HS-5 (cell line): Measurements from ENCODE around the gene C1QL4.
"Not testable (repeated sequence)": the region's sequence is repeated elsewhere in the genome, so short reads cannot be mapped to it uniquely, and the experiment has no call there.

Experiments used
- DNase-seq: peaks from one replicate; pipeline ENCODE4 v3.0.0-alpha.2; 2012; ENCODE audit warnings: low read depth

The C1QL4 gene

DNA sequence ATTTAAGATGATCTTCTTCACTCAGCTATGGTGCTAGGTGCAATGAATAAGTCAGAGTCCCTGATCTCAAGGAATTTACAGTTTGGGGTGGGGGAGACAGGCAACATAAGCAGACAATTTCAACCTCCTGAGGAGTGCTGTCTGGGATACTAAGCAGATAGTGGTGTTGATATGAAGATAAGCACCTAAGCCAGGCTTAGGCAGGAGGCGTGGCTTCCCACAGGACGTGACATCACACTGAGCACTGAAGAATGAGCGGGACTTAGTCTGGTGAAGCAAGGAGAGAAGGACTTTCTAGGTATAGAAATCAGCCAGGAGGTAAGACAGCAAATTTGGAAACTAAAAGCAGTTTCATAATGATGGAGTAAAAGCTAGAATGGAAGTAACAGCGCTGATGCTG is 35.2 kb downstream of the C1QL4 start:
- no peak for DNase-seq

DNA sequence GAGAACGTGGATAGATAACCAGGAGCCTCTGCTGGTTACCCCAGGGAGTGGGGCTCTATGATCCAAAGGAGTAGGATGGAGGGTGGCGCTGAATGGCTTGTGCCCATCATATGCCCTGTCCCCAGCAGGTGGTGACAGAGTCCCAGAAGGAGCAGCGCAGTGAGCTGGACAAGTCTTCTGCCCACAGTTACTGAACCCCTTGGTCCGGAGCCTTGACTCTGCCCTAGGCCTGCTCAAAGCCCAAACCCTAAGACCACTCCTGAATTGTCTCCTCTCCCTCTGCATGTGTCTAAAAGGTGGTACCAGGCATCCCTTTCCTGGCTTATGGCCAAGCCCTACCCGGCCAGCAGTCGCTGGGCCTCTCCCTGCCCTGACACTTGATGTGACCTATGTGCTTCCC is 38.8 kb downstream of the C1QL4 start:
- DNase-seq: no peak

DNA sequence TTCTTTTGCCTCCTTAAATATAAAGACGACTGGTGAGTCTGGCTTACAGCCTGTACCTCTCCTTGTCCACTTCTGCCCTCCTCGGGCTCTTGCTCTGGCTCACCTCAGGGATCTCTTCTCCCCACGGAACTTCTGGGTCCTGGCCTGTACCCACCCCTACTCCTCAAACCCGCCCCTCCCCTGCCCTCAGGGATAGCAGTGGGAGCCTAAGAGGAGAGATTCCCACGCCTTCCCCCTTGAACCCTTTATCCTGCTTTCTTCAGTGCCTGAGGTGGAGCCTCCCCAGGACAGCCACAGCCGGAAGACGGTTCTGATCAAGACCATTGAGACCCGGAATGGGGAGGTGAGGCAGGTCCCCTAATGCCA is 39.3 kb downstream of the C1QL4 start:
- no peak for DNase-seq

DNA sequence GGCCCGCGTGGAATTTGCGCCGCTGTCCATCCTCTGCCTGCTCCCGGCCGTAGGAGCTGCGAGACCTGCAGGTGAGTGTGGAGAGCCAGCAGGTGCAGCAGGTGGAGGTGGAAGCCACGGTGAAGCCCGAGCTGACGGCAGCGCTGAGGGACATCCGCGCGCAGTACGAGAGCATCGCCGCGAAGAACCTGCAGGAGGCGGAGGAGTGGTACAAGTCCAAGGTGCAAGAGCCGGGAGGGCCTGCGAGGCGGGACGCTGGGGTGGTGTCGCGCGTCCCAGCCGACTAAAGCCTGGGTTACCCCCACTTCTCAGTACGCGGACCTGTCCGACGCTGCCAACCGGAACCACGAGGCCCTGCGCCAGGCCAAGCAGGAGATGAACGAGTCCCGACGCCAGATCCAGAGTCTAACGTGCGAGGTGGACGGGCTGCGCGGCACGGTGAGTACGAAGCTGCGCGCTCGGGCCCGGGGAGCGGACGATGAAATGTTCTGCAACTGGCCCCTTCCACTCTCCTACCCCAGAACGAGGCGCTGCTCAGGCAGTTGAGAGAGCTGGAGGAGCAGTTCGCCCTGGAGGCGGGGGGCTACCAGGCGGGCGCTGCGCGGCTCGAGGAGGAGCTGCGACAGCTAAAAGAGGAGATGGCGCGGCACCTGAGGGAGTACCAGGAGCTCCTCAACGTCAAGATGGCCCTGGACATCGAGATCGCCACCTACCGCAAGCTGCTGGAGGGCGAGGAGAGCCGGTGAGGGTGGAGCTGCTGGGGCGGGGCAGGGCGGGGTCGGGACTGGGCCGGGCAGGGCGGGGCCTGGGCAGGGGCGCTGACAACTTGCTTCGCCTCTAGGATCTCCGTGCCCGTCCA is 39.9 kb downstream of the C1QL4 start:
- DNase-seq: no peak

DNA sequence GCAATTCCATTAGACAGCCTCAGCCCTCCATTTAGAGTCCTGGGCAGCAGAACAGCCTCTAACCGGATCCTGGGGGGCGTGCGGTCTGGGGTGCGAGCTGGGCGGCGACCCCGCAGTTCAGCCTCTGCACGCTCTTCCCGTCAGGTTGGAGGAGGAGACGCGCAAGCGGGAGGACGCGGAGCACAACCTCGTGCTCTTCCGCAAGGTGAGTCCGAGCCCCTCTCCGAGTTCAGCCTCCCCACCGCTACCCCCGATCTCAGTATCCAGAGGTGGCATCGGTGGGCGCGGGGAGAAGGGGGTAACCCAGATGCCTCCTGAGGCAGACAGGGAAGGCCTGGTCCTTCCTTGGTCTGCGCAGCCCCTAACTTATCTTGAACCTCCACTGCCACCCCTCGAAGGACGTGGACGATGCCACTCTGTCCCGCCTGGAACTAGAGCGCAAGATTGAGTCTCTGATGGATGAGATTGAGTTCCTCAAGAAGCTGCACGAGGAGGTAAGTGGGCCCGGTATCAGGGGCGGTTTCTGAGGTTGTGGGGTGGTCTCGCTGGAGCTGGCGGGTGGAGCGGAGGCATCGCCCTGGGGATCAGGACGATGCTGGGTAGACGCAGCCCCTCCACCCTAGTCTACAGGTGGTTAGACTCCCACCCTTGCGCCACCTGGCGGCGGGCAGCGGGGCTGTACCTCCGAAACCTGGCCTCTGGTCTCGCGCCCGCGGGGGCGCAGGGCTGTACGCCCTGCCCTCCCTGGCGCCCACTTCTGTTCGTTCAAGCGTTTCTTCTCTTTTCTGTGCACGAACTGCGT is 40.8 kb downstream of the C1QL4 start:
- DNase-seq: no peak

DNA sequence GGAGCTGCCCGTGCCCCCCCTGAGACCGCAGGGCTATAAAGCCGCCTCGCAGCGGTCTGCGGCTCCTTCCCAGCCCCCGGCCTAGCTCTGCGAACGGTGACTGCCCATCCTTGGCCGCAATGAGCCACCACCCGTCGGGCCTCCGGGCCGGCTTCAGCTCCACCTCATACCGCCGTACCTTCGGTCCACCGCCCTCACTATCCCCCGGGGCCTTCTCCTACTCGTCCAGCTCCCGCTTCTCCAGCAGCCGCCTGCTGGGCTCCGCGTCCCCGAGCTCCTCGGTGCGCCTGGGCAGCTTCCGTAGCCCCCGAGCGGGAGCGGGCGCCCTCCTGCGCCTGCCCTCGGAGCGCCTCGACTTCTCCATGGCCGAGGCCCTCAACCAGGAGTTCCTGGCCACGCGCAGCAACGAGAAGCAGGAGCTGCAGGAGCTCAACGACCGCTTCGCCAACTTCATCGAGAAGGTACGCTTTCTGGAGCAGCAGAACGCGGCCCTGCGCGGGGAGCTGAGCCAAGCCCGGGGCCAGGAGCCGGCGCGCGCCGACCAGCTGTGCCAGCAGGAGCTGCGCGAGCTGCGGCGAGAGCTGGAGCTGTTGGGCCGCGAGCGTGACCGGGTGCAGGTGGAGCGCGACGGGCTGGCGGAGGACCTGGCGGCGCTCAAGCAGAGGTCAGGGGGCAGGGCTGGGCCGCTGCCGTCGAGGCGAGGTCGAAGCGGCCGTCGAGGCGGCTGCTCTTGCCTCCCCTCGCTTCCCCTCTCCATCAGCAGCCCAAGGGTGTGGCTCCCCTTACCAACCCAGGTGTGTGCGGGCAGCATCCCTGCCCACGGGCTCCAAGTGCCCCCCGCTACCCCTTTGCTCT is 41.7 kb downstream of the C1QL4 start, which contains the start of gene PRPH:
Gene PRPH, plus strand, starts transcription at position 66 of the 855 bp plus-strand sequence. Its CDS starts 54 bp downstream, at position 120.
- DNase-seq: no peak

DNA sequence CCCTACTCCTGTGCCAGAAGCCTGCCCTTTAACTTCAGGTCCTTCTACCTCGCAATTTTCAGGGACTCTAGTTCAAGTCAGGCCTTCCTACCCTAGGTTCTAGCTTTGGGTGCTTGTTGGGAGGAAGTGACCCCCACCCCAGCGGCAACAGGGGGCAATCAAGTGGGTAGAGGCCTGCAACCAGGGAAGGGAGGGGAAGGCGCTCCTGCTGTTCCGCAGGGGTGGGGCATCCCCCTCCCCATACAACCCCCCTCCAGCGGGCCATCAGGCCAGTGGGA is 42.2 kb downstream of the C1QL4 start:
- no peak for DNase-seq

DNA sequence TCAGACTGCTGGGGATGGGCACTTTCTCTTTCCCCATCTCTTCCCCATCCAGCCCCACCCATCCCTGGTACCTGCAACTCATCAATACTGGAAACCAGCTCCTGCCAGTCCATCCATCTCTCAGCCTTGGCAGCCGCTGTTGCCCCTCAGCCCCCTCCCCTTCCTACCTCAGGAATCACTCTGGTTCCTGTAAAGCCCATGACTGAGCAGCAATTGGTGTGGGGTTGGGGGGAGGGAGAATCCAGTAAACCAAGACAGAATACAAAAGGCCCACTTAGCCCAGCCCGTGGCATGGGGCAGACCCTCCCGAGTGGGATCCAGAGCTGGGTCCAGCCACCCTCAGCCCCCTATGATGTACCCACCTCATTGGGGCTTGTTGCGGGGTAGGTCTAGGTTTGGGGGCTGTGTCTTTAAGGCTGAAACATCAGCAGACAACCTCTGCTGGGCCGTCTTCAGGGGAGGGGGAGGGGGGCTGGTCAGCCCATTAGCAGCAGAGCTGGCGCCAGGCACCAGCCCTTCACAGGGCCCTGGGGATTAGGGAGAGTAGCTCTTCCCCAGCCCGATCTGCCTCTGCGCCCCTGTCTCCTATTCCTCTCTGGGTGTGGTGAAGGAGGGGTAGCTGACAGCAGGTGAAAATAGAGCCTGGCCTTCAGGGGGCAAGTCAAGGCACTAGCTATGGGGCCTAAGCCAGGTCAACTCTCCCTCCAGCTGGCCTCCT is 42.7 kb downstream of the C1QL4 start:
- DNase-seq: no peak

DNA sequence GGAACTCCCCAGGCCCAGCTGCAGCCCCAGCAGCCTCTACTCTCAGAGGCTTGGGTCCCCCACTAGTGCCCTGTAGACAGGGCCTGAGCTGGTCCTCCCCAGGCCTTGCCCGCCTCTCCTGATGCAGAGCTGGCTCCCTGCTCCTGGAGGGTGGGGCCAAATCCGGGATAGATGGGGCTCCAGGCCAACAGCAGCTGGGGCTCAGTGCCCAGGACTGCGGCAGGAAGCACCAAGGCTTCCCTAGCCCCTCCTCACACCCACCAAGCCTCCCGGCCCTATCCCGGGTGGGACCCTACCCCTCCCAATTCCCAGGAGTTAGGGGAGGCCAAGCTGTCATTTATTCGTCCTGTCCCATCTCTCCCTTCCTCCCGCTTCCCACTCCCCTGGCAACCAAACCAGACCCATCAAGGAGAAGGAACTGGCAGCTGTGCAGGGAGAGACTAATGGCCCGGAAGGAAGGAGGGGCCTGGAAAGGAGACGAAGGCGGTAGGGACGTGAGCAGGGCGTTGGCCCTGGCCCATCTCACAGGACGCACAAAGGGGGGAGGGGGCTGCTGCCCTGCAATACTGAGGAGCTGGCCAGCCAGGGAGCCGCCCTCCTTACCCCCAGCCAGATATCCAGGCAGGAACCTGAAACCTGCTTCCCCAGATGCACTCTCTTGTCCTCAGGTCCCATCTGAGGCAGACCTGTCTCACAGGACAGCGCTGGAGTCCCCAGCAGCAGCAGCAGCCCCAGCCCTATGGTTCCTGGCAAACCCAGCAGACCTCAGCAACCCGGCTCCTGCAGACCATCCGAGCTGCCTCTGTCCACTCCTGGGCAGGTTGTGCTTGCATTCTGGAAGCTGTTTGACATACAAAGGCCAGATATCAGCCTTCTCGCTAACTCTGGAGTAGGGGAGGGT is 43.7 kb downstream of the C1QL4 start:
- DNase-seq: no peak

DNA sequence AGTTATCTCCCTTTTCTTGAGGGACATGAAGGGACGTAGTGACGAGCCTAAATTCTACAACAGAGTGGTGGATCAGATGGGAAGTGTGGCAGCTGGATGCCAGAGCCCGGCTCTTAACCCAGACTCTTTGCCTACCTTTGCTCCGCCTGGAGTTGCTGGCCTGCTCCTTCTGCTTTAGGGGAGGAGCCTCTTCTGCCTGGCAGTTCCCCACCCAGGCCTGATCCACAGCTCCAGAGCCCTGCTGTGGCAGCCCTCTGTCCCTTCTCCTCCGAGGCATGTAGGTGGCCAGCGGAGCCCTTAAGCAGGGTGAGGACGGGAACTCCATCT is 44.3 kb downstream of the C1QL4 start:
- DNase-seq: no peak

DNA sequence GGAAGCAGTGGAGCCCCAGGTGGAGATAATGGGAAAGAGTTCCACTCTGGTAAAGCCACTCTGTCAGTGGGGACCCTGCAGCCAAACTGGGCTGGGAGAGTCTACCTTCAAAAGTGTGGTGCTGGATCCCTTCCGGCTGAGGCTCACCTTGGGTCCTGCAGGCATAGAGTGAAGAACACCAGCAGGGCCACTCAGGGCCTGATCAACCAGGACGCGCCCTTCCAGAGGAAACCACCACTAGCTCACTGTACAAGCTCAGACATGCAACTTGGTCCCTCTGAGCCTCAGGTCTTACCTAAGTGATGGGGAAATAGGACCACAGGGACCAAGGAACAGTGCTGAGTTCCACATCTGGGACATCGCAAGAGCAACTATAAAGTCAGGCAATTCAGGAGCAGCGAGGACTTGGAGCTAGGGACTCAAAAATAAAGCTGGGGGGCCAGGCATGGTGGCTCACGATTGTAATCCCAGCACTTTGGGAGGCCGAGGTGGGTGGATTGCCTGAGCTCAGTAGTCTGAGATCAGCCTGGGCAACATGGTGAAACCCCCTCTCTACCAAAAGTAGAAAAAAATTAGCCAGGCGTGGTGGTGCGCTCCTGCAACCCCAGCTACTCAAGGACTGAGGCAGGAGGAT is 47.9 kb downstream of the C1QL4 start:
- DNase-seq: no peak

DNA sequence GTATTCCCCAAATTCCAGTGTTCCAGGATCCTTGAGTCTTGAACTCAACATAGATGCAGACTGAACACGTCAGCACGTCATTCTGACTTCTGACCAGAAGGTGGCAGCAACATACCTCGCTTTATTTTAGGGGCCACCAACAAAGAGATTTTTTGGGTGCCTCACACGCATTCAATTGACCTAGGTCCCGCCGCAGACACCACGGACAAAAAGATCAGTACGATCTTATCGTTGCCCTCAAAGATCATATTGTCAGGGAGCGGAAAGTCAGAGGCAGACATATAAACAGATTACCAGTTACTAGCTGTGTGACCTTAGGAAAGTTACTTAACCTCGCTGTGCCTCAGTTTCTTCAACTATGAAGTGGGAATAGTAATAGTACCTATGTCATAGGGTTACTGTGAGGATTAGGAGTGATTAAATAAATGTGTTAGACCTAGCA is 48.6 kb downstream of the C1QL4 start:
- DNase-seq: no peak

DNA sequence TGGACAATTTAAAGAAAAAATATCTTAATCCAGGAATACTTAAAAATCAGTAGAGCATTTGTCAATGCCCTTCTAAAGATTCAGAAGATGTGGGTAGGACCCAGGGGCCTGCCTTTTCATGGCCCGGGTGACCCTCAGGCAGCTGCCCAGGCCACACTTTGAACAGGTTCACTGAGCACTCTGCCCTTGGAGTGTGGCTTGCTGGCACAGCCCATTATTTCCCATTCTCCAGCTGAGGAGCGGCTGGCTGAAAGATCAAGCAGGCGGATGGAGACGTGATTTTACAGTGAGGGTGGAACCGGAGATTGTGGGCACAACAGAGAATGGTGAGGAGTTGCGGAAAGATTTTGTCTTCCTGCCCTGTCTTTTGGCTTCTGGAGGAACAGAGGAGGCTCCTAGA is 49.1 kb downstream of the C1QL4 start:
- DNase-seq: no peak

DNA sequence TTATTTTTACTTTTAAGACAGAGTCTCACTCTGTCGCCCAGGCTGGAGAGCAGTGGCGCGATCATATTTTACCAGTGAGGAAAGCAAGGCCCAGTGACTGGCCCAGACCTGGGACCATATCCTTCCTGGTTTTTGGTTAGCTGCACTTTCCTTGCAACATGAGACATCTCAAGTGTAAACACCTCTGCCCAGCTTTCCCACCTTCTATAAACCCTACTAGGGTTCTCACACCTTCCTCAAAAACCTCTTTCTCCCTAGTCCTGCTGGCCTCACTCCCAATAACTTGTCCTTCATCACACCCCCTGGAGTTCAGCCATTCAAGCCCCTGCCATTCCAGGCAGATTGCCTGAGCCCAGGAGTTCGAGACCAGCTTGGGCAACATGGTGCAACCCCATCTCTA is 52.3 kb downstream of the C1QL4 start:
- no peak for DNase-seq

DNA sequence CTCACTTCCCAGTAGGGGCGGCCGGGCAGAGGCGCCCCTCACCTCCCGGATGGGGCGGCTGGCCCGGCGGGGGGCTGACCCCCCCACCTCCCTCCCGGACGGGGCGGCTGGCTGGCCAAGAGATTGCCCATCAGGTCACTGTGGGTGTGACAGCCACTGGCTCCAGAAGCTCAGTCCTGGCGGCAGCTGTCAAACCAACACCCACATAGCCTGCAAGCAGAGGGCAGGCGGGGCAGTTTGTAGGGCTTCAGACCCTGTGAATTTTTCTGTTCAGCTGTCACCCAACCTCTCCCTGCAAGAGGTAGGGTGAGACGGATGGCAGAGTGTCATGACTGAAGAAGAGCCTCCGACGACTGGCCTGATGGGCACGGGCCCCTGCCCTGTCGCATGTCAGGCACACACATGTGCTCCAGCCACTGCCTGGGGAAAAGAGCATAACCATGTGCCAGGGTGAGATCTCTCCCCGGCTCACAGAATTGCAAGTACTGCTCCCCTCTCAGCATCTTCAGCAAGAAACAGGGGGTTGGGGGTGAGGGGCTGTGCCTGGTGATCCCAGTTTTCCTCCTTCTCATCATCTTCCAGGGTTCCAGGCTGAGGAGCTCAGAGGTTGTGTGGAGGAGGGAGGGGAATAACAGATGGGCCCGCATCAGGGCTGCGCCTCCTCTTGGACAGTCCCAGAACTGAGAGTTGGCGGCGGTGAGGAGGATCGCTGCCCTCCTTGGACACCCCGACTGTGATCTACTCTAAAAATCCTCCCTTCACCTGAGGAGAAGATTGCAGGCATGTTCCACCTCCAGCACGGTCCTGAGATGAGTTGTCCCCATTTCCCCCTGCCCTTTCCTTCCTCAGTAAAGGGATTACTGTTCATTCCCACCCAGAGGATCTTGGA is 53.2 kb downstream of the C1QL4 start:
- no peak for DNase-seq

DNA sequence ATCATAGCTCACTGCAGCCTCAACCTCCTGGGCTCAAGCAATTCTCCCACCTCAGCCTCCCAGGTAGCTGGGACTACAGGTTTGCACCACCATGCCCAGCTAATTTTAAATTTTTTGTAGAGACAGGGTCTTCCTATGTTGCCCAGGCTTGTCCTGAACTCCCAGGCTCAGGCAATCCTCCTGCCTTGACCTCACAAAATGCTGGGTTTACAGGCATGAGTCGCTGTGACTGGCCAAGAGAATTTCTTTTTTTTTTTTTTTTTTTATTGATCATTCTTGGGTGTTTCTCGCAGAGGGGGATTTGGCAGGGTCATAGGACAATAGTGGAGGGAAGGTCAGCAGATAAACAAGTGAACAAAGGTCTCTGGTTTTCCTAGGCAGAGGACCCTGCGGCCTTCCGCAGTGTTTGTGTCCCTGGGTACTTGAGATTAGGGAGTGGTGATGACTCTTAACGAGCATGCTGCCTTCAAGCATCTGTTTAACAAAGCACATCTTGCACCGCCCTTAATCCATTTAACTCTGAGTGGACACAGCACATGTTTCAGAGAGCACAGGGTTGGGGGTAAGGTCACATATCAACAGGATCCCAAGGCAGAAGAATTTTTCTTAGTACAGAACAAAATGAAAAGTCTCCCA is 54.1 kb downstream of the C1QL4 start:
- not testable (repeated sequence) for DNase-seq
